ENCODE data around the gene DFFA.

DNA sequence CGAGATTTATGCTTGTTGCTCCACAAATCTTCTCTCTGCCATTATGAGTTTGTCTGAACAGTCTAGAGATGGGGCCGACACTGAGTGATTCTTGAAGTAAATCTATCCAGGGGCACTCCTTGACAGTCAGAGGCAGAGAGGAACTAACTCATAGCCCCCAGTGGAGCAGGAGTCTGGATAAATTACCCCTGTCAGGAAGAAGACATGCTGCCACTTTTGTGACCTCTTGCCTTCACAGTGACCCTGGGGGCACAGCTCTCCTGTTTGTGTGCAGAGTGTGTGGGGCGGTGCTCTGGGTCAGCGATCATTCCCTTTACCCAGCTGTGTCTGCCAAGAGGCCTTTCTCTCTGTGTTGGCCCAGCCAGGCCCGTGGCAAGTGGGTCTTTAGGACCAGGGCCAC lies 31.9 kb upstream of the DFFA start:
- TF ChIP-seq CREB1 (IDR thresholded peaks at IDR 0.05; ENCODE audit: low read depth): no peak
- TF ChIP-seq, protein P1, sequence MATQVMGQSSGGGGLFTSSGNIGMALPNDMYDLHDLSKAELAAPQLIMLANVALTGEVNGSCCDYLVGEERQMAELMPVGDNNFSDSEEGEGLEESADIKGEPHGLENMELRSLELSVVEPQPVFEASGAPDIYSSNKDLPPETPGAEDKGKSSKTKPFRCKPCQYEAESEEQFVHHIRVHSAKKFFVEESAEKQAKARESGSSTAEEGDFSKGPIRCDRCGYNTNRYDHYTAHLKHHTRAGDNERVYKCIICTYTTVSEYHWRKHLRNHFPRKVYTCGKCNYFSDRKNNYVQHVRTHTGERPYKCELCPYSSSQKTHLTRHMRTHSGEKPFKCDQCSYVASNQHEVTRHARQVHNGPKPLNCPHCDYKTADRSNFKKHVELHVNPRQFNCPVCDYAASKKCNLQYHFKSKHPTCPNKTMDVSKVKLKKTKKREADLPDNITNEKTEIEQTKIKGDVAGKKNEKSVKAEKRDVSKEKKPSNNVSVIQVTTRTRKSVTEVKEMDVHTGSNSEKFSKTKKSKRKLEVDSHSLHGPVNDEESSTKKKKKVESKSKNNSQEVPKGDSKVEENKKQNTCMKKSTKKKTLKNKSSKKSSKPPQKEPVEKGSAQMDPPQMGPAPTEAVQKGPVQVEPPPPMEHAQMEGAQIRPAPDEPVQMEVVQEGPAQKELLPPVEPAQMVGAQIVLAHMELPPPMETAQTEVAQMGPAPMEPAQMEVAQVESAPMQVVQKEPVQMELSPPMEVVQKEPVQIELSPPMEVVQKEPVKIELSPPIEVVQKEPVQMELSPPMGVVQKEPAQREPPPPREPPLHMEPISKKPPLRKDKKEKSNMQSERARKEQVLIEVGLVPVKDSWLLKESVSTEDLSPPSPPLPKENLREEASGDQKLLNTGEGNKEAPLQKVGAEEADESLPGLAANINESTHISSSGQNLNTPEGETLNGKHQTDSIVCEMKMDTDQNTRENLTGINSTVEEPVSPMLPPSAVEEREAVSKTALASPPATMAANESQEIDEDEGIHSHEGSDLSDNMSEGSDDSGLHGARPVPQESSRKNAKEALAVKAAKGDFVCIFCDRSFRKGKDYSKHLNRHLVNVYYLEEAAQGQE (IDR thresholded peaks at IDR 0.05; ENCODE audit: low read depth): no peak
- TF ChIP-seq NFIC (IDR thresholded peaks at IDR 0.05): no peak
- TF ChIP-seq EP300 (IDR thresholded peaks at IDR 0.05; ENCODE audit: borderline replicate concordance): no peak
- TF ChIP-seq, protein P2, sequence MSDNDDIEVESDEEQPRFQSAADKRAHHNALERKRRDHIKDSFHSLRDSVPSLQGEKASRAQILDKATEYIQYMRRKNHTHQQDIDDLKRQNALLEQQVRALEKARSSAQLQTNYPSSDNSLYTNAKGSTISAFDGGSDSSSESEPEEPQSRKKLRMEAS (IDR thresholded peaks at IDR 0.05): no peak
- TF ChIP-seq, protein P3, sequence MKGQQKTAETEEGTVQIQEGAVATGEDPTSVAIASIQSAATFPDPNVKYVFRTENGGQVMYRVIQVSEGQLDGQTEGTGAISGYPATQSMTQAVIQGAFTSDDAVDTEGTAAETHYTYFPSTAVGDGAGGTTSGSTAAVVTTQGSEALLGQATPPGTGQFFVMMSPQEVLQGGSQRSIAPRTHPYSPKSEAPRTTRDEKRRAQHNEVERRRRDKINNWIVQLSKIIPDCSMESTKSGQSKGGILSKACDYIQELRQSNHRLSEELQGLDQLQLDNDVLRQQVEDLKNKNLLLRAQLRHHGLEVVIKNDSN (IDR thresholded peaks at IDR 0.05): no peak
- no peak for TF ChIP-seq CEBPB (IDR thresholded peaks at IDR 0.05)
- TF ChIP-seq YY1 (IDR thresholded peaks at IDR 0.05; ENCODE audit: low read depth): no peak
- no peak for TF ChIP-seq TEAD4 (IDR thresholded peaks at IDR 0.05)
- TF ChIP-seq RAD21 (IDR thresholded peaks at IDR 0.05; ENCODE audit: low read depth): no peak
- TF ChIP-seq TAF1 (IDR thresholded peaks at IDR 0.05; ENCODE audit: low read depth): no peak
